OCI-LY1 (cell line): ENCODE measurements around the gene SYT6.

Source experiments
- H2AFZ ChIP-seq: fragments of 200-600 bp; sonication (generic), shearing (Covaris generic); 2 replicates; pipeline ENCODE4 v1.6.0; 2014; ENCODE audit warnings: antibody characterized with exemption, mild to moderate bottlenecking, low read length
- H3F3A ChIP-seq: fragments of 200-600 bp; sonication (generic), shearing (Covaris generic); 2 replicates; pipeline ENCODE4 v1.6.0; 2014; ENCODE audit warnings: mild to moderate bottlenecking, antibody characterized with exemption, low read length, moderate library complexity; ENCODE audit not compliant: insufficient read depth
- H3K27ac ChIP-seq: fragments of 200-600 bp; sonication (generic); 2 replicates; pipeline ENCODE4 v1.5.1; 2014; ENCODE audit warnings: low read length, mixed run types, mild to moderate bottlenecking, low read depth; ENCODE audit not compliant: poor library complexity, severe bottlenecking
- H3K27me3 ChIP-seq: fragments of 200-600 bp; sonication (generic); 2 replicates; pipeline ENCODE4 v1.6.0; 2014; ENCODE audit warnings: antibody characterized with exemption, mild to moderate bottlenecking, low read length, moderate library complexity; ENCODE audit not compliant: insufficient read depth
- H3K36me3 ChIP-seq: fragments of 200-600 bp; sonication (generic); 2 replicates; pipeline ENCODE4 v1.6.1; 2014; ENCODE audit warnings: mild to moderate bottlenecking, antibody characterized with exemption, low read length, moderate library complexity, mixed read lengths; ENCODE audit not compliant: insufficient read depth
- H3K4me1 ChIP-seq: fragments of 200-600 bp; sonication (generic); 2 replicates; pipeline ENCODE4 v1.5.1; 2014; ENCODE audit warnings: mild to moderate bottlenecking, low read length, moderate library complexity; ENCODE audit not compliant: insufficient read depth, severe bottlenecking
- H3K4me2 ChIP-seq: fragments of 200-600 bp; sonication (generic), shearing (Covaris generic); 2 replicates; pipeline ENCODE4 v1.6.1; 2014; ENCODE audit warnings: low read length
- H3K4me3 ChIP-seq: fragments of 200-600 bp; sonication (generic); 2 replicates; pipeline ENCODE4 v1.5.1; 2014; ENCODE audit warnings: low read length, low read depth, mild to moderate bottlenecking, mixed read lengths; ENCODE audit not compliant: poor library complexity, severe bottlenecking
- H3K79me2 ChIP-seq: fragments of 200-600 bp; shearing (Covaris generic); 2 replicates; pipeline ENCODE4 v1.6.1; 2016; ENCODE audit warnings: mixed run types, low read length, mixed read lengths; ENCODE audit not compliant: insufficient read depth
- H3K9ac ChIP-seq: fragments of 200-600 bp; sonication (generic), shearing (Covaris generic); 2 replicates; pipeline ENCODE4 v1.6.1; 2014; ENCODE audit warnings: mild to moderate bottlenecking, low read length, mixed read lengths
- H3K9me2 ChIP-seq: fragments of 200-600 bp; sonication (generic), shearing (Covaris generic); 2 replicates; pipeline ENCODE4 v1.6.1; 2014; ENCODE audit warnings: low read depth, mild to moderate bottlenecking, low read length, mixed read lengths
- H3K9me3 ChIP-seq: fragments of 200-600 bp; shearing (Covaris generic); 2 replicates; pipeline ENCODE4 v1.6.1; 2014; ENCODE audit warnings: low read length, mixed read lengths
- H4K20me1 ChIP-seq: fragments of 200-600 bp; sonication (generic), shearing (Covaris generic); 2 replicates; pipeline ENCODE4 v1.6.0; 2016; ENCODE audit warnings: mild to moderate bottlenecking, low read length; ENCODE audit not compliant: insufficient read depth
- CTCF ChIP-seq: fragments of 200-600 bp; sonication (generic), shearing (Covaris generic); IDR thresholded peaks from 2 replicates; pipeline ENCODE4 v1.5.1; 2017; ENCODE audit warnings: mild to moderate bottlenecking, antibody characterized with exemption, low read length, moderate library complexity, mixed read lengths
- EZH2 ChIP-seq: fragments of 200-600 bp; sonication (generic), shearing (Covaris generic); IDR thresholded peaks from 2 replicates; pipeline ENCODE4 v1.8.0; 2017; ENCODE audit warnings: borderline replicate concordance, mixed run types, mild to moderate bottlenecking, antibody characterized with exemption, low read length, moderate library complexity, mixed read lengths

Gene SYT6

GRCh38 chr1:114080511-114081436 lies 72.9 kb downstream of the SYT6 start:
- no peaks in the 10 kb centered on the region for H3K27me3 ChIP-seq
- no peak overlapping the region for H2AFZ ChIP-seq
- H3K36me3 ChIP-seq: no peaks in the 10 kb centered on the region
- H3F3A ChIP-seq: no peaks in the 10 kb centered on the region
- H3K79me2 ChIP-seq: no peaks in the 10 kb centered on the region
- no peak overlapping the region for H3K4me2 ChIP-seq
- no peak overlapping the region for H3K9ac ChIP-seq
- no peak overlapping the region for H3K4me3 ChIP-seq
- H3K27ac ChIP-seq: no peak overlapping the region
- H3K9me2 ChIP-seq: no peaks in the 10 kb centered on the region
- no peaks in the 10 kb centered on the region for H3K4me1 ChIP-seq
- no peaks in the 10 kb centered on the region for H3K9me3 ChIP-seq
- TF ChIP-seq EZH2 (no peak), CTCF (no peak)
- H4K20me1 ChIP-seq: no peaks in the 10 kb centered on the region

- H2AFZ ChIP-seq: no peak overlapping the region
- TF ChIP-seq CTCF (no peak), EZH2 (no peak)
- no peaks in the 10 kb centered on the region for H3K79me2 ChIP-seq
- no peak overlapping the region for H3K9ac ChIP-seq
- no peak overlapping the region for H3K4me3 ChIP-seq
- no peaks in the 10 kb centered on the region for H3F3A ChIP-seq
- H4K20me1 ChIP-seq: no peaks in the 10 kb centered on the region
- no peak overlapping the region for H3K27ac ChIP-seq
- H3K27me3 ChIP-seq: no peaks in the 10 kb centered on the region
- H3K36me3 ChIP-seq: no peaks in the 10 kb centered on the region
- no peak overlapping the region for H3K4me2 ChIP-seq
- H3K9me3 ChIP-seq: no peaks in the 10 kb centered on the region
- H3K9me2 ChIP-seq: no peaks in the 10 kb centered on the region
- H3K4me1 ChIP-seq: no peaks in the 10 kb centered on the region
Measured at GRCh38 chr1:114079596-114080190, 74.0 kb downstream of the SYT6 start.

GRCh38 chr1:114078116-114078515 lies 75.6 kb downstream of the SYT6 start:
- Histone ChIP-seq H2AFZ (no peak overlapping the region), H3K4me2 (no peak overlapping the region), H3K36me3 (no peaks in the 10 kb centered on the region), H3K79me2 (no peaks in the 10 kb centered on the region), H3K27ac (no peak overlapping the region), H3K4me3 (no peak overlapping the region), H3K4me1 (no peaks in the 10 kb centered on the region), H3K9me3 (no peaks in the 10 kb centered on the region), H3K27me3 (no peaks in the 10 kb centered on the region), H4K20me1 (no peaks in the 10 kb centered on the region), H3K9ac (no peak overlapping the region), H3K9me2 (no peaks in the 10 kb centered on the region), H3F3A (no peaks in the 10 kb centered on the region)
- TF ChIP-seq CTCF: no peak
- no peak for TF ChIP-seq EZH2
